GM21576 (cell line): ENCODE results near the gene ERBB4.

Experiments
- ATAC-seq: cut with Tn5 transposase; IDR thresholded peaks from one replicate; pipeline ENCODE4 v1.9.1; 2021; ENCODE audit warnings: mild to moderate bottlenecking, moderate library complexity; ENCODE audit not compliant: unreplicated experiment

ERBB4 gene

GRCh38 chr2:211498551-211499205 lies 1039.9 kb downstream of the ERBB4 start:
- ATAC-seq = no peak

GRCh38 chr2:211495339-211495738 lies 1043.3 kb downstream of the ERBB4 start:
- ATAC-seq = no peak

- ATAC-seq = no peak
Observed at GRCh38 chr2:211494536-211494935, 1044.1 kb downstream of the ERBB4 start.

DNA sequence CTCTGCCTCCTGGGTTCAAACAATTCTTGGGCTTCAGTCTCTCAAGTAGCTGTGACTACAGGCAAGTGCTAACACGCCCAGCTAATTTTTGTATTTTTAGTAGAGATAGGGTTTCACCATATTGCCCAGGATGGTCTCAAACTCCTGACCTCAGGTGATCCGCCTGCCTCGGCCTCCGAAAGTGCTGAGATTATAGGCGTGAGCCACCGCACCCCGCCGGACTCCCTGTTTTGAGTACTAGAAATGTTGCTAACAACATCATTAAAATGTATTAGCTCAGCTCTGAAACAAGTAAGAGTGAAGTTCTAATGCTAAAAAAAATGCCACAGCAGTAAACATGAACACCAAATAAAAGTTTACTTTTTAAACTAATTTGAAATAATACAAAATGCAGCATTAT lies 1044.5 kb downstream of the ERBB4 start:
- no peak for ATAC-seq

- ATAC-seq = no peak
Observed at GRCh38 chr2:211487733-211488132, 1050.9 kb downstream of the ERBB4 start.

- no peak for ATAC-seq
Observed at GRCh38 chr2:211479536-211480150, 1059.0 kb downstream of the ERBB4 start.

GRCh38 chr2:211477537-211478275 lies 1060.9 kb downstream of the ERBB4 start:
- ATAC-seq = no peak

GRCh38 chr2:211473116-211473515 lies 1065.5 kb downstream of the ERBB4 start:
- ATAC-seq = no peak

GRCh38 chr2:211469664-211470059 lies 1068.9 kb downstream of the ERBB4 start:
- ATAC-seq = no peak

GRCh38 chr2:211468877-211469663 lies 1069.5 kb downstream of the ERBB4 start:
- ATAC-seq = no peak

- no peak for ATAC-seq
Observed at GRCh38 chr2:211468217-211468616, 1070.4 kb downstream of the ERBB4 start.

GRCh38 chr2:211463397-211463796 lies 1075.2 kb downstream of the ERBB4 start:
- no peak for ATAC-seq

GRCh38 chr2:211458974-211459373 lies 1079.6 kb downstream of the ERBB4 start:
- ATAC-seq = no peak

GRCh38 chr2:211457325-211457724 lies 1081.3 kb downstream of the ERBB4 start:
- ATAC-seq = no peak

GRCh38 chr2:211455216-211455841 lies 1083.3 kb downstream of the ERBB4 start:
- peak; percentile 79 for ATAC-seq

GRCh38 chr2:211454679-211455078 lies 1083.9 kb downstream of the ERBB4 start:
- ATAC-seq = no peak

DNA sequence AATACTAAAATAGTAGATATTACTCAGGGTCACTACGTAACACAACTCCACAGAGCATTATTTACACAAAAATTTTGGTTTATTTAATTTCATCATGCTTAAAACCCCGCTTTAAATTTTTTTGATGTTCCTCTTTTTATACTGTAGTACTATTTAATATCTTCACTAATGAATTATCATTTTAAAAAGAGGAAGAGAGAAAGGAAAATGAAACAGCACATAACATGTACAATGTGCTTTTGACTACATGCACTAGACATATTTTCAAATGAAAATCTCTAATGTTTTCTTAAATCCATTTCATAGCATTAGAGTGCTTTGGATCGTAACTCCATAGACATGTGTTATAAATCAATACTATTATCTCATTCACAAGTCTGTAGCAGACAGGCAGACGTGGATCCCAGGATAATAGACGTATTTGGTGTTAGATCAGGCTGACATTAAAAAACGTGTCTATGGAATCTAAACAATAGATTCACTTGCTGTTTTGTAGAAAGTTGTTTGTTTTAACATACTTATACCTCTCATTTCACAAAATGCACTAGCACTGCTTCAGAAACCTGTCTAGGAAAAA lies 1085.2 kb downstream of the ERBB4 start:
- no peak for ATAC-seq

GRCh38 chr2:211451642-211452041 lies 1087.0 kb downstream of the ERBB4 start:
- ATAC-seq = no peak

DNA sequence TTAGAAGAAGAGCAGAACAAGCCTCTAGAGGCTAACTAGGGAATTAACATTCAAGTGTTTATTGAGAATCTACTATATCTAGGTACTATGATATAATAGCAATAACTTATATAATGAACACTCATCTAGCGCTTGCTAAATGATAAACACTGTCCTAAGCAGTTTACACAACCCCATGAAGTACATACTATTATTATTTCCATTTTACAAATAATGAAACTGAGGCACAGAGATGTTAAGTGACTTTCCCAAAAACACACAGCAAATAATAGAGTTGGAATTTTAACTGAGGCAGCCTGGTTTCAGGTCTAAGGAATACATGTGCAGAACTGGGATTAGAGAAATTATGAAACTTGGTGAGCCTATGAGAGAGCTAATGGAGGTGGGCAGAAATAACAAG lies 1088.8 kb downstream of the ERBB4 start:
- no peak for ATAC-seq

DNA sequence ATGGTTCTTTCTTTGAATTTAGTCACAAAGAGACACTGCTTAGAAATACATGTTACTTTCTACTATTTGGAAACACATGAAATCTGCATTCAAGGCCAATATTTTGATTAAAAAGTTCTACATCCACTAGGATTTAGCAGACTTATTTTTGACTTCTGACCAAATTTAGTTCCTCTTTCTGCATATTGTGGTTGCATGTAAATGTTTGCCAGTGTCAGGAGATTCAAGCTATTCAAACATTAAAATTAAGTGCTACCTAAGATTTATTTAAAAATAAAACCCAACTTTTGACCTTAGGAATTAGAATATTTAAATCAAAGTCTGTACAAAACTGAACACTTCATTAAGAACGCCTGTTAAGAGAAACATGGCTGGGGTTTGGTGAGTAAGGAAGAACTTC lies 1091.1 kb downstream of the ERBB4 start:
- no peak for ATAC-seq

DNA sequence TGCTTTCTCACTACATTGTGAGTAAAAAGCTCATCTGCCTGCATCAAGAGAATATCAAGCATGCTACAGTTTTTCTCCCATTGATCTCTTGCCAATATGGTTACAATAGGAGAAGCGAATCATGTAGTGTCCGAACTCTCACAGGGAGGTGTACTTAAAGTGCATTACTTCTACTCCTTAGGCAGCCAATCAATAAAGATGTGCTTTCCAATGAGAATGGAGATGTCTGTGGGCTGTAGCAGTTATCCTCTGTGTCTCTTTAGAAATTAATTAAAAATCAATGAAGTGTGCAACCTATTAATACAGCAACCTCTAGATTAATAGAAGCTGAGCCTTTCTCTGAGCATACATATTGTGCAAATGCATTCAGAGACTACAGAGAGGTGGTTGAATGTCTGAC lies 1098.5 kb downstream of the ERBB4 start:
- ATAC-seq = no peak
